GM18520 (cell line): Measurements from ENCODE around the gene FHOD3.
"Not testable (repeated sequence)": the region's sequence is repeated elsewhere in the genome, so short reads cannot be mapped to it uniquely, and the experiment has no call there.

ENCODE experiments used
- ATAC-seq: cut with Tn5 transposase; IDR thresholded peaks from one replicate; pipeline ENCODE4 v1.9.1; 2021; ENCODE audit not compliant: unreplicated experiment

Gene FHOD3

DNA sequence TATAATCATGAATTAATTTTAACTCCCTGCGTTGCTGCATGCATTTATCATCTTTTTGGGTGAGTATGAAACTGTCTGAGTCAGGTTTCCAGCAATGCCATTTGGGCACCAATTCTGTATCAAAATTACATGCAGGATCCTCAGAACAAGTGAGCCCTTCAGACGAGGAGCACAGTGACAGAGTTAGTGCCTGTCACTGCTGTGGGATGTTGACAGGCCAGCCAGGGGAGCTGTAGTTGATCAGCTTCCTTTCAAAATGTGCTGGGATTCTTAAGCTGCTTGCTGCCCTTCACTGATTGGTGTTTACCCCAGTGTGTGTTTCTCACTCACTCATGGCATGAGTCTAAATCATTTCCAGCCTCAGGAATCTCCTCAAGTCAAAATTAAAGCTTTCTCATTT is 422.1 kb downstream of the FHOD3 start:
- ATAC-seq, result no peak

- ATAC-seq, result not testable (repeated sequence)
These were observed 423.8 kb downstream of the FHOD3 start for GRCh38 chr18:36721351-36721750.

DNA sequence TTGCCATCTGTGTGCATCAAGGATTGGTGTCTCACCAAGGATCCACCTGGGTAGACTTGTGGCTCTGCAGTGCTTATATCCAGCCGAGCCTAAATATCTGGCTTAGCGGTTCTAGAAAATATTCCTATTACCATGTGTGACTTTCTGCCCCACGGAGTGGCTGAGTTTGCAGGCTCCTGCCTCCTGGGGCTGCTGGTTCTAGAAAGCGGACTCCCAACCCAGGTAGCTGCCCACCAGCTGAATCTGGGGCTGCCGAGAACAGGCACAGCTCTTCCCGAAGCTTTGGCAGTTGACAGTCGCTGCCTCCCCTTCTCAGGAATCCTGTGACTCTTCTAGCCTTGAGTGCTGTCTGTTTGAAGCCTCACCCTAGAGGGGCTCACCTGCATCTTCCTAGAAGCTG is 426.7 kb downstream of the FHOD3 start:
- ATAC-seq, result no peak

DNA sequence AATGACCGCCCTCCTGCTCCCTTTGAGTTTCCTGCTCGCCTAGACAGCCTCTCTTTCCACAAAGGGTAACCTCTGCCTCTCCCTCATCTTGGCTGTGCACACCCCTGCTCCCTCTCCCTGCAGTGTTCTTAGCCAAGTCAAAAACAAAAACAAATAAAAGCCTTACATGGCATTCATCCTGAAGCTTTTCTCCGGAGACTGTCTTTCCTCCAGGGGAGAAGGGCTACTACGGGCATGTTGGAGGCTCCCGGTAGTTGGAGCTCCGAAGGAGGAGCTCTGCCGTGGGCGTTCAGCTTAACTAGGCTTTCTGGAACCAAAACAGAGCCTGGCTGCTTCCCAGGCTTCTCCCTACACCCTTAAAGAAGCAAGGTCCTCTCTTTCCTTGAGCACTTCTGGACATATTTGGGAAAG is 427.1 kb downstream of the FHOD3 start:
- no peak for ATAC-seq

DNA sequence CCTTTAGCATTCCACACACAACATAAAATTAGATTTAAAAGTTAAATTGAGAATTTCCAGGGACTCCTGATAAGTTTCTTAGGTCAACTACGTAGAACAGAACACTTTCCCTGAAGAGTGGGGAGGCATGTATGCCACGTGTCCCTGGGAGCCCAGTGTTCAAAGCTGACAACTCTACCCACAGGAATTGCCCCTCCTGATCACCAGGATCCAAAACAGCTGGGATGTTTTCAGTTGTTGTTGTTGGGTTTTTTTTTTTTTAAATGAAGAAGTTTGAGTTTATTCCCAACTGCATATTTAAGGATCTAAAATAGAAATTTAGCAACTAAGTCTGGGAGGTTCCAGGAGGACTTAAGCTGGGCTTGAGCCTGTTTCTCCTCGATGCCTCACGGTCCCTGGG is 430.8 kb downstream of the FHOD3 start:
- ATAC-seq, result no peak

DNA sequence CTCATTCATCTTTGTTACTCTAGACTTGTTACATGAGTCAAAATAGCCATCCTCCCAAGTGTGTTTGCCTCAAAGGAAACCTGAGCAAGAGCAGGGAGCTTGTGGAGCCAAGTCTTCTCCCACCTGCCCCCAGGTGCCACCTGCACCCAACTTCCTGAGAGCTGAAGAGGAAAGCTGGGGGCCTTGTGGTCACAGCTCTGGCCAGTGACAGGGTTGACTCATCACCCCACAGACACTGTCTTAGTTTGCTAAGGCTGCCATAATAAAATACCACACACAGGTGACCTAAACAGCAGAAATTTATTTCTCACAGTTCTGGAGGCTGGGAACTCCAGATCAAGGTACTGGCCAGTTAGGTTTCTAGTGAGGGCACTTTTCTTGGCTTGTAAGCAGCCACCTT is 431.7 kb downstream of the FHOD3 start:
- ATAC-seq, result no peak

GRCh38 chr18:36732264-36732663 is 434.8 kb downstream of the FHOD3 start:
- ATAC-seq, result no peak

- no peak for ATAC-seq
These were observed 435.6 kb downstream of the FHOD3 start for GRCh38 chr18:36733150-36733549.

DNA sequence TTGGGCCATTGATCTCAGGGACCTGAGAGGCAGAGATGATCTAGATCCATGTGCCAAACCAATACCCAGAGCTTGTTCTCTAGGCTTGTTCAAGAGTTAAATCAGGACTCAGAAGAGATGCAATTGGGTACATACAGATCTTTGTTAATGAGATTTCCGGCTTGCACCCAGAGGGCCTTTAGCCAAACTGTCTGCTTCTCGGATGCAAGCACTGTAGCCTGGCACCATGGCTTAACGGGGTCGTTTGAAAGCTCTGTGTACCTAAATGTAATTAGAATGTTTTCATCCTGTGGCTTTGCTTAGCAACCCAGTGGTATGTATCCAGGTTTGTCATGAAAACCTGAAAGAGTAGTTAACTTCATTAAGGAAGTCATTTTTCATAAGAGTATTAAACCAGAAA is 437.1 kb downstream of the FHOD3 start:
- no peak for ATAC-seq

DNA sequence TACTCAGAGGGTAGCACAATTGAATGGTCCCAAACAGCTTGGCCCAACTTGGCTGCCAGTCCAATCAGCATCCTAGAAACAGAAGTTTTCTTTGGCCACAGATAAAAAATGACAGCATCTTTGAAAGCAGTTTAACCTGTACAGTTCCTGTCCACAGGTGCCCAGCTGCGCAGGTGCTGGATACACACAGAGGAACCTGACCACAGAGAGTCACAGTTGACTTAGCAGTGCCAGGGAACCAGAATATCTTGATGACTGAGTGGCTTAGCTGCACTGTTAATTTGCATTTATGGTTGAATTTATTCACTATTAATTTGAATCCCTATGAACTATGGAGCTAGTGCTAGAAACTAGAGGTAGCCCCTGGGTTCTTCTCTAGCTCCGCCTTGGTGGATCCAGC is 437.6 kb downstream of the FHOD3 start:
- ATAC-seq, result no peak

DNA sequence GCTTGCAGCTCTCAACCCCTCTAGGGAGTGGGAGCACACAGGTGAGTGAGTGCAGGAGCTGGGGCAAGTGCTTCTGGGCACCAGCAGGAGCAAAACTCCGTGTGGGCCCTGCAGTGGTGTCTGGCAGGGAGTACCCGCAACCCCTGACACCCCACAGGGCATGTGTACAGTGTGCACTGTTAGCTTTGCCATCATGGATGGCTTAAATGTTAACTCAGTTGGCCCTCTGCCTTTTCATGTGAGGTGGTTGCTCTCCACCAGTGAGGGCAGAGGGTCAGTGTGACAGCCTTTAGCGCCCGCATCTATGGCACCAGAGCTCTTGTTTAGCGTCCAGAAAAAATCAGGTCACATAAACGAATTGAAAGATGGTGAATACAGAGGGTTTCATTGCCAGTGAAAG is 438.6 kb downstream of the FHOD3 start:
- no peak for ATAC-seq

DNA sequence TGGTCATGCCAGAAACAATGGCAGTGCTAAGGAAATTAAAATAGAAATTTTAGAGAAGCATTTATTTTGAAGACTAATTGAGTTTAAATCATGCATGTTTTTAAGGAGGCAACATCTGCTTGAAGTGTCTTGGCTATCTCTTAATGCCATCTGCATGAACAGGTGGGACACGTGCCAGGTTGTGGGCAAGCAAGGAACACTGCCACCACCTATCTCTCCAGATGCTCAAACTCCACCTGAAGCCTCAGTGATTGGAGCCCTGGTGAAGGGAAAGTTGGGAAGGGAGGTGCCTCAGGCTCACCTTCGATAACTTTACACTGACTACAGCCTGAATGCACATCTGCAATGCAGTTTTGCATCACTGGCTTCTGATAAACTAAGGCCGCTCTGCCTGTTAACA is 439.8 kb downstream of the FHOD3 start:
- ATAC-seq, result no peak

GRCh38 chr18:36744261-36744876 is 446.9 kb downstream of the FHOD3 start:
- no peak for ATAC-seq

DNA sequence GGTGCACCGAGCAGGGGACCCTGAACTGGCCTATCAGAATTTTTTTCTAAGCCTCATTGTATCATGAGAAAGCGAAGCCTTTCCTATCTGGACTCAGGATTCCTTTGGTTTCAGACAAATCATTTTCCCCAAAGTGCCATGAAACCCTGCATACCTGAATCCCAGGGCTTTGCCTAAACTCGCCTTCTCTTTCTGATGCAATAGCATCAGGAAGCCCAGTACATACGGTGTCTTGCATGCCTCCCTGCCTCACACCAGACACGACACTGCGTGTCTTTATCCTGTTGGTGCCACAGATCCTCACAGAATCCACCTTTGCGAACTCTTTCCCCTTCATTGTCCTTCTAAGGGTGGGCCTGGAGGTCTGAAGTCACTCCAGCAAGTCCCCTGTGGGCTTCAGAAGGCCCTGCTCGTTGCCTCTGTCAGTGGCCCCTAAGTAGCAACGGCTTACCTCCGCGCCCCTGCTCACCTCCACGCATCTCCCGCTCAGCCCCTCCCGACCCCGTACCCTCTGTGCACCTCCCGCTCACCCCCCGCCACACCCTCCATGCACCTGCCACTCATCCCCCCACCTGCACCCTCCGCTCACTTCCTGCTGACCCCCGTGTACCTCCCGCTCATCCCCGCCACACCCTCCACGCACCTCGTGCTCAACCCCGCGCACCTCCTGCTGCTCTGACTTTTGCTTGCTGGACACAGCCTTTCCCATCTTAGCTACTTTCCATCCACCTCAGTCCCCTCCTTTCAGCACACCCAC is 447.9 kb downstream of the FHOD3 start:
- no peak for ATAC-seq

- no peak for ATAC-seq
These were observed 455.7 kb downstream of the FHOD3 start for GRCh38 chr18:36752929-36753865.

DNA sequence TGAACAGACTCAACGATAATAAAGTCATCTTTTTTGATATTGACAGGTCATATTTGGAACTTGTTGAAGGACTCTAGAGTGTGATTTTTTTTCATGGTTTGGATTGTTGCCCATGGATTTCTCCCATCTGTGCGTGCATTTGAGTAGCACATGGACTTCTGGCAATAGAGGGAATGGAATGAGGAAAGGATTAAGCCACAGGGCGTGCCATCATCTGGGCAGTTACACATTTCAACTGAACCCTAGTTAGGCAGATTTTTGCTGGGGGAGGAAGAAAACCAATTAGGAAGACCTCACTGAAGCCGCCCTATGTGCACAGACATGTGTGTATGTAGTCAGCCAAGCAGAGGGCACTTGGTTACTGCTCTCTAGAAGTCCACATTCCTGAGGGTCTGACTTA is 458.7 kb downstream of the FHOD3 start:
- no peak for ATAC-seq

- no peak for ATAC-seq
These were observed 459.6 kb downstream of the FHOD3 start for GRCh38 chr18:36757081-36757480.

DNA sequence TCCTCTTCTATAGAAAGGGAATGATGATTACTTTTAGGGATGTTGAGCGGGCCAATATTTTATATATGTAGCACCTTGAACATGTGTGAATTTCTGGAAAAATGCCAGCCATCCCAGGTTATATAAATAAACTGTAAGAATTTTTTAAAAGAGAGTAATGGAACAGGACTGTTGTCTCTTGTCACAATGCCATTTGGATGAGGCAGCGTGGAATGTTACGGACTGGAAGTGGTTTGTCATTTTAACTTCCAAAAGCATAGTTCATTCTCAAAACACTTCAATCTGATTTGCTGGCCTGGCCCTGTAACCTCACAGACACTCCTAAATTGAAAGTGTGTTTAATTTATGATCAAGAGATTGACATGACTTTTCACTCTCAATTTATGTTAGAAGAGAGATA is 460.5 kb downstream of the FHOD3 start:
- no peak for ATAC-seq

GRCh38 chr18:36758623-36759022 is 461.1 kb downstream of the FHOD3 start:
- no peak for ATAC-seq

DNA sequence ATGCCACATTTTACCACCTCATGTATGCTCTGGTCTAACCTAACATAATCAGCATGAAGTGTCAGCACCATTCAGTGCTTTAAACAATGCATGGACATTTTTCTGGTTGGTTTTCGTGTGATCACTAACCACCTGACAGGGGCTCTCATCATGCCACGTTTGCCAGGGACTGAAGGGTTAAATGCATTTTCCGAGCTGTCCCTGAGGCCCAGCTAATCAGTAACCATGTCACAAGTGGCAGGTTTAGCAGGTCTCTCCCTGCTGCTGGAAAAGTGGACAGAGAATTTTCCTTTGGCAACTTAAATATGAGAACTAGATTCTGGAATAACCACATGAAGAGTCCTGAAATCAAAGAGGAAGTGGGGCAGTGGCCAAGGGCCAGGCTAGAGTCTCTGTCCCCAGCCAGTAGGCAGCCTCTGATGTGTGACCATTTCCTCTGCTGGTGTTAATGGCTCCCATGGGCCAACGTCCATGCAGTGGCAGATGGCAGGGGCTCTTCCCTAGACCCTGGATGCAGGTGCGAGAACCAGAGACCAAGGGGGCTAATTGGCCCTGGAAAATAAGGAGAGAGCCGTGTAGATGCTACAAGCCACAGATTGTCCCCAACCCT is 461.8 kb downstream of the FHOD3 start:
- no peak for ATAC-seq

- ATAC-seq, result no peak
These were observed 463.1 kb downstream of the FHOD3 start for GRCh38 chr18:36760598-36760997.
